ENCODE measurements around the gene ADARB2.
"Not testable (repeated sequence)": the region's sequence is repeated elsewhere in the genome, so short reads cannot be mapped to it uniquely, and the experiment has no call there.

The ADARB2 gene

GRCh38 chr10:1452777-1453176 lies 284.5 kb downstream of the ADARB2 start:
- Histone ChIP-seq H3K4me1 (ENCODE audit: insufficient read depth, low read length) (no peaks in the 10 kb centered on the region), H3K9me3 (ENCODE audit: control insufficient read depth, insufficient read depth, low read length) (no peaks in the 10 kb centered on the region), H3K36me3 (ENCODE audit: insufficient read depth, low read length) (no peaks in the 10 kb centered on the region), H3K9ac (ENCODE audit: low read depth, low read length) (no peak overlapping the region)

- Histone ChIP-seq H3K9me3 (ENCODE audit: control insufficient read depth, insufficient read depth, low read length) (no peaks in the 10 kb centered on the region), H3K4me1 (ENCODE audit: insufficient read depth, low read length) (no peaks in the 10 kb centered on the region), H3K9ac (ENCODE audit: low read depth, low read length) (no peak overlapping the region), H3K36me3 (ENCODE audit: insufficient read depth, low read length) (no peaks in the 10 kb centered on the region)
Observed at GRCh38 chr10:1451941-1452340, 285.4 kb downstream of the ADARB2 start.

- no peaks in the 10 kb centered on the region for H3K36me3 ChIP-seq (ENCODE audit: insufficient read depth, low read length)
Observed at GRCh38 chr10:1451362-1451888, 285.9 kb downstream of the ADARB2 start.

GRCh38 chr10:1449572-1450205 lies 287.6 kb downstream of the ADARB2 start:
- Histone ChIP-seq H3K36me3 (ENCODE audit: insufficient read depth, low read length) (no peaks in the 10 kb centered on the region), H3K4me1 (ENCODE audit: insufficient read depth, low read length) (no peaks in the 10 kb centered on the region), H3K9me3 (ENCODE audit: control insufficient read depth, insufficient read depth, low read length) (no peaks in the 10 kb centered on the region), H3K9ac (ENCODE audit: low read depth, low read length) (no peak overlapping the region)

More at GRCh38 chr10:1451362-1451888, 285.9 kb downstream of the ADARB2 start:
- Histone ChIP-seq H3K4me1 (ENCODE audit: insufficient read depth, low read length) (no peaks in the 10 kb centered on the region), H3K9me3 (ENCODE audit: control insufficient read depth, insufficient read depth, low read length) (no peaks in the 10 kb centered on the region), H3K9ac (ENCODE audit: low read depth, low read length) (no peak overlapping the region)

GRCh38 chr10:1449021-1449420 lies 288.3 kb downstream of the ADARB2 start:
- Histone ChIP-seq H3K9ac (ENCODE audit: low read depth, low read length) (no peak overlapping the region), H3K36me3 (ENCODE audit: insufficient read depth, low read length) (no peaks in the 10 kb centered on the region), H3K4me1 (ENCODE audit: insufficient read depth, low read length) (no peaks in the 10 kb centered on the region), H3K9me3 (ENCODE audit: control insufficient read depth, insufficient read depth, low read length) (no peaks in the 10 kb centered on the region)

- no peaks in the 10 kb centered on the region for H3K9me3 ChIP-seq (ENCODE audit: control insufficient read depth, insufficient read depth, low read length)
- H3K4me1 ChIP-seq (ENCODE audit: insufficient read depth, low read length) = no peaks in the 10 kb centered on the region
- no peaks in the 10 kb centered on the region for H3K36me3 ChIP-seq (ENCODE audit: insufficient read depth, low read length)
- no peak overlapping the region for H3K9ac ChIP-seq (ENCODE audit: low read depth, low read length)
Observed at GRCh38 chr10:1448252-1448930, 288.9 kb downstream of the ADARB2 start.

- Histone ChIP-seq H3K4me1 (ENCODE audit: insufficient read depth, low read length) (no peaks in the 10 kb centered on the region), H3K9ac (ENCODE audit: low read depth, low read length) (no peak overlapping the region), H3K9me3 (ENCODE audit: control insufficient read depth, insufficient read depth, low read length) (no peaks in the 10 kb centered on the region), H3K36me3 (ENCODE audit: insufficient read depth, low read length) (no peaks in the 10 kb centered on the region)
Observed at GRCh38 chr10:1444826-1445225, 292.5 kb downstream of the ADARB2 start.

- Histone ChIP-seq H3K9ac (ENCODE audit: low read depth, low read length) (no peak overlapping the region), H3K36me3 (ENCODE audit: insufficient read depth, low read length) (no peaks in the 10 kb centered on the region), H3K9me3 (ENCODE audit: control insufficient read depth, insufficient read depth, low read length) (no peaks in the 10 kb centered on the region), H3K4me1 (ENCODE audit: insufficient read depth, low read length) (no peaks in the 10 kb centered on the region)
Observed at GRCh38 chr10:1440897-1441296, 296.4 kb downstream of the ADARB2 start.

GRCh38 chr10:1434912-1435692 lies 302.2 kb downstream of the ADARB2 start:
- no peaks in the 10 kb centered on the region for H3K4me1 ChIP-seq (ENCODE audit: insufficient read depth, low read length)
- H3K36me3 ChIP-seq (ENCODE audit: insufficient read depth, low read length) = no peaks in the 10 kb centered on the region
- peaks cover 6% of the 10 kb centered on the region; the same call in 1 of the 2 replicates for H3K9me3 ChIP-seq (ENCODE audit: control insufficient read depth, insufficient read depth, low read length)
- H3K9ac ChIP-seq (ENCODE audit: low read depth, low read length) = no peak overlapping the region

GRCh38 chr10:1434202-1434601 lies 303.1 kb downstream of the ADARB2 start:
- Histone ChIP-seq H3K4me1 (ENCODE audit: insufficient read depth, low read length) (no peaks in the 10 kb centered on the region), H3K36me3 (ENCODE audit: insufficient read depth, low read length) (no peaks in the 10 kb centered on the region), H3K9me3 (ENCODE audit: control insufficient read depth, insufficient read depth, low read length) (peaks cover 6% of the 10 kb centered on the region; the same call in 1 of the 2 replicates), H3K9ac (ENCODE audit: low read depth, low read length) (no peak overlapping the region)

- peaks cover 6% of the 10 kb centered on the region; the same call in 1 of the 2 replicates for H3K9me3 ChIP-seq (ENCODE audit: control insufficient read depth, insufficient read depth, low read length)
- H3K4me1 ChIP-seq (ENCODE audit: insufficient read depth, low read length) = no peaks in the 10 kb centered on the region
- H3K9ac ChIP-seq (ENCODE audit: low read depth, low read length) = no peak overlapping the region
- H3K36me3 ChIP-seq (ENCODE audit: insufficient read depth, low read length) = no peaks in the 10 kb centered on the region
Observed at GRCh38 chr10:1432161-1432560, 305.2 kb downstream of the ADARB2 start.

GRCh38 chr10:1431229-1431628 lies 306.1 kb downstream of the ADARB2 start:
- Histone ChIP-seq H3K9me3 (ENCODE audit: control insufficient read depth, insufficient read depth, low read length) (peaks cover 6% of the 10 kb centered on the region; the same call in 1 of the 2 replicates), H3K4me1 (ENCODE audit: insufficient read depth, low read length) (no peaks in the 10 kb centered on the region), H3K36me3 (ENCODE audit: insufficient read depth, low read length) (no peaks in the 10 kb centered on the region), H3K9ac (ENCODE audit: low read depth, low read length) (no peak overlapping the region)

- not testable (repeated sequence) for H3K4me1 ChIP-seq (ENCODE audit: insufficient read depth, low read length); H3K36me3 ChIP-seq (ENCODE audit: insufficient read depth, low read length); H3K9me3 ChIP-seq (ENCODE audit: control insufficient read depth, insufficient read depth, low read length); H3K9ac ChIP-seq (ENCODE audit: low read depth, low read length)
Observed at GRCh38 chr10:1427521-1428186, 309.7 kb downstream of the ADARB2 start.

GRCh38 chr10:1426786-1427185 lies 310.5 kb downstream of the ADARB2 start:
- Histone ChIP-seq H3K9me3 (ENCODE audit: control insufficient read depth, insufficient read depth, low read length) (peaks cover 6% of the 10 kb centered on the region; the same call in 1 of the 2 replicates), H3K36me3 (ENCODE audit: insufficient read depth, low read length) (no peaks in the 10 kb centered on the region), H3K9ac (ENCODE audit: low read depth, low read length) (no peak overlapping the region), H3K4me1 (ENCODE audit: insufficient read depth, low read length) (no peaks in the 10 kb centered on the region)

Measured in ES-I3 (cell line).